GM23338 (cell line): ENCODE measurements around the gene TRMT5. TPM values are rescaled to one million over a fixed set of nuclear protein-coding genes. Genes with fewer than 3 reads are reported as not detected.

ENCODE experiments used
- ATAC-seq: fragments of 200-7000 bp; cut with Tn5 transposase; 3 replicates; pipeline ENCODE4 v1.9.1; 2020
- DNase-seq: peaks from one replicate; pipeline ENCODE4 v3.0.0-alpha.2; 2015; ENCODE audit warnings: low spot score
- H2AFZ ChIP-seq: fragments of 200-600 bp; sonication (generic); 2 replicates; pipeline ENCODE4 v1.8.0; 2016; ENCODE audit warnings: antibody characterized with exemption, mild to moderate bottlenecking, moderate library complexity
- H3F3A ChIP-seq: fragments of 200-600 bp; sonication (generic); replicated peaks from 2 replicates; pipeline ENCODE4 v1.8.0; 2017; ENCODE audit warnings: antibody characterized with exemption, mixed run types, low read depth
- H3K27ac ChIP-seq: fragments of 200-600 bp; sonication (generic); 2 replicates; pipeline ENCODE4 v1.6.1; 2016; ENCODE audit warnings: low read depth
- H3K27me3 ChIP-seq: fragments of 200-600 bp; sonication (generic); 2 replicates; pipeline ENCODE4 v1.8.0; 2016; ENCODE audit warnings: mild to moderate bottlenecking, mixed run types, moderate library complexity; ENCODE audit not compliant: insufficient read depth
- H3K36me3 ChIP-seq: fragments of 200-600 bp; sonication (generic); 2 replicates; pipeline ENCODE4 v1.8.0; 2016; ENCODE audit warnings: mild to moderate bottlenecking; ENCODE audit not compliant: insufficient read depth
- H3K4me1 ChIP-seq: fragments of 200-600 bp; sonication (generic); 2 replicates; pipeline ENCODE4 v1.8.0; 2016; ENCODE audit warnings: mild to moderate bottlenecking, moderate library complexity; ENCODE audit not compliant: insufficient read depth
- H3K4me2 ChIP-seq: fragments of 200-600 bp; sonication (generic); 2 replicates; pipeline ENCODE4 v1.7.1; 2017; ENCODE audit warnings: mixed run types
- H3K4me3 ChIP-seq: fragments of 200-600 bp; sonication (generic); 2 replicates; pipeline ENCODE4 v1.6.1; 2016; ENCODE audit warnings: mixed run types
- H3K79me2 ChIP-seq: fragments of 200-600 bp; sonication (generic); replicated peaks from 2 replicates; pipeline ENCODE4 v1.8.0; 2017; ENCODE audit warnings: mild to moderate bottlenecking; ENCODE audit not compliant: insufficient read depth
- H3K9me2 ChIP-seq: fragments of 200-600 bp; sonication (generic); 2 replicates; pipeline ENCODE4 v1.8.0; 2017; ENCODE audit not compliant: insufficient read depth
- H4K20me1 ChIP-seq: fragments of 200-600 bp; sonication (generic); replicated peaks from 2 replicates; pipeline ENCODE4 v1.8.0; 2017; ENCODE audit warnings: mild to moderate bottlenecking; ENCODE audit not compliant: insufficient read depth
- H3K27ac Mint-ChIP-seq: 2 replicates; pipeline ENCODE4 v1.8.0; 2020; ENCODE audit warnings: inconsistent platforms, mild to moderate bottlenecking, moderate library complexity, mixed read lengths
- H3K27me3 Mint-ChIP-seq: 3 replicates; pipeline ENCODE4 v1.8.0; 2022; ENCODE audit warnings: low read depth, mild to moderate bottlenecking, moderate library complexity, mixed read lengths, inconsistent platforms; ENCODE audit not compliant: insufficient read depth, poor library complexity
- H3K36me3 Mint-ChIP-seq: 3 replicates; pipeline ENCODE4 v1.8.0; 2021; ENCODE audit warnings: low read depth, mild to moderate bottlenecking, inconsistent platforms, moderate library complexity, mixed read lengths
- H3K4me1 Mint-ChIP-seq: 3 replicates; pipeline ENCODE4 v1.8.0; 2020; ENCODE audit warnings: mild to moderate bottlenecking, inconsistent platforms, mixed read lengths
- H3K4me3 Mint-ChIP-seq: 3 replicates; pipeline ENCODE4 v1.8.0; 2021; ENCODE audit warnings: moderate library complexity, mild to moderate bottlenecking, inconsistent platforms, mixed read lengths
- H3K9me3 Mint-ChIP-seq: 3 replicates; pipeline ENCODE4 v1.8.0; 2020; ENCODE audit warnings: moderate library complexity, mild to moderate bottlenecking, inconsistent platforms, mixed read lengths
- CREB1 ChIP-seq: fragments of 250-450 bp; sonication (Bioruptor Pico); IDR thresholded peaks from 2 replicates; pipeline ENCODE4 v1.5.0; 2020; ENCODE audit warnings: low read depth, mild to moderate bottlenecking, moderate library complexity
- ETS1 ChIP-seq: IDR thresholded peaks from 2 replicates; pipeline ENCODE4 v1.6.1; 2016; ENCODE audit warnings: antibody characterized with exemption
- EZH2 ChIP-seq: fragments of 200-600 bp; sonication (generic); IDR thresholded peaks from one replicate; pipeline ENCODE4 v1.8.0; 2017; ENCODE audit warnings: antibody characterized with exemption, mild to moderate bottlenecking, low read depth; ENCODE audit not compliant: unreplicated experiment
- EZH2phosphoT487 ChIP-seq: fragments of 200-600 bp; sonication (generic); IDR thresholded peaks from one replicate; pipeline ENCODE4 v1.8.1; 2018; ENCODE audit warnings: antibody characterized with exemption; ENCODE audit not compliant: unreplicated experiment
- JUNB ChIP-seq: IDR thresholded peaks from one replicate; pipeline ENCODE4 v1.6.1; 2016; ENCODE audit warnings: antibody characterized with exemption; ENCODE audit not compliant: unreplicated experiment
- NANOG ChIP-seq: IDR thresholded peaks from 2 replicates; pipeline ENCODE4 v1.6.1; 2016; ENCODE audit warnings: antibody characterized with exemption, borderline replicate concordance
- POLR2AphosphoS5 ChIP-seq: IDR thresholded peaks from 2 replicates; pipeline ENCODE4 v1.6.1; 2016; ENCODE audit warnings: antibody characterized with exemption, low read depth
- REST ChIP-seq: IDR thresholded peaks from one replicate; pipeline ENCODE4 v1.6.1; 2018; ENCODE audit warnings: antibody characterized with exemption; ENCODE audit not compliant: unreplicated experiment
- STAT1 ChIP-seq: IDR thresholded peaks from one replicate; pipeline ENCODE4 v1.6.1; 2016; ENCODE audit warnings: antibody characterized with exemption; ENCODE audit not compliant: unreplicated experiment
- ZNF462 ChIP-seq: fragments of 250-450 bp; sonication (Bioruptor Pico); IDR thresholded peaks from 2 replicates; pipeline ENCODE4 v1.5.0; 2020; ENCODE audit warnings: mild to moderate bottlenecking, moderate library complexity
- polyA plus RNA-seq: library from polyadenylated mRNA; unstranded; fragments of >200 nt; fragmentation: Nextera tagmentation; extraction: Ambion mirVana; gene quantifications from 2 replicates; pipeline ENCODE4 v1.2.1, GENCODE V29; 2016
- total RNA-seq: library from RNA; depleted of rRNA; stranded (reverse); fragments of >200 nt; shearing (Covaris generic); gene quantifications from 2 replicates; pipeline ENCODE4 v1.2.3, GENCODE V29; 2014

TRMT5 gene
- total and polyA plus RNA-seq, 2 experiments from 2014 or later, result 9.8 to 18.4 TPM

- H3K27ac ChIP-seq, result no peak overlapping the region
These were observed 49.7 kb downstream of the TRMT5 start for GRCh38 chr14:60931218-60931617.

GRCh38 chr14:60926002-60926401 lies 54.9 kb downstream of the TRMT5 start:
- Histone ChIP-seq H3K4me3 (no peak overlapping the region), H3K27ac (no peak overlapping the region), H3K9me2 (no peaks in the 10 kb centered on the region), H2AFZ (no peak overlapping the region), H3K4me1 (no peaks in the 10 kb centered on the region), H3F3A (no peaks in the 10 kb centered on the region), H3K79me2 (no peaks in the 10 kb centered on the region; the same call in 1 of the 2 replicates), H4K20me1 (no peaks in the 10 kb centered on the region), H3K4me2 (no peak overlapping the region), H3K27me3 (no peaks in the 10 kb centered on the region), H3K36me3 (no peaks in the 10 kb centered on the region)
- no peaks in the 10 kb centered on the region for H3K36me3 Mint-ChIP-seq
- ATAC-seq (no peak), DNase-seq (no peak)
- H3K4me1 Mint-ChIP-seq, result no peaks in the 10 kb centered on the region
- H3K9me3 Mint-ChIP-seq, result no peaks in the 10 kb centered on the region
- no peaks in the 10 kb centered on the region for H3K27me3 Mint-ChIP-seq
- no peak overlapping the region for H3K27ac Mint-ChIP-seq
- no peak overlapping the region for H3K4me3 Mint-ChIP-seq
- no peak for TF ChIP-seq ZNF462 (CRISPR knock-in tag)

More at GRCh38 chr14:60931218-60931617, 49.7 kb downstream of the TRMT5 start:
- ATAC-seq (no peak), DNase-seq (no peak)
- Histone ChIP-seq H3K36me3 (no peaks in the 10 kb centered on the region), H3K79me2 (no peaks in the 10 kb centered on the region; the same call in 1 of the 2 replicates), H3K4me1 (0 out of 2 replicates have a peak, but pooled peaks cover 8% of the 10 kb centered on the region), H3K4me2 (no peak overlapping the region), H3K27me3 (no peaks in the 10 kb centered on the region), H4K20me1 (no peaks in the 10 kb centered on the region), H3F3A (no peaks in the 10 kb centered on the region), H2AFZ (no peak overlapping the region), H3K4me3 (no peak overlapping the region), H3K9me2 (no peaks in the 10 kb centered on the region)
- Mint-ChIP-seq H3K27ac (no peak overlapping the region), H3K4me1 (peaks cover 7% of the 10 kb centered on the region; the same call in 2 of the 3 replicates), H3K4me3 (no peak overlapping the region), H3K27me3 (no peaks in the 10 kb centered on the region), H3K9me3 (no peaks in the 10 kb centered on the region), H3K36me3 (no peaks in the 10 kb centered on the region)
- TF ChIP-seq REST, result no peak
- no peak for TF ChIP-seq NANOG
- no peak for TF ChIP-seq STAT1
- TF ChIP-seq POLR2AphosphoS5, result no peak
- no peak for TF ChIP-seq ETS1
- TF ChIP-seq EZH2phosphoT487, result no peak
- TF ChIP-seq JUNB, result no peak
- TF ChIP-seq EZH2, result no peak
- TF ChIP-seq CREB1 (CRISPR knock-in tag), result no peak
